ENCODE results near the gene P3H2.

The P3H2 gene

GRCh38 chr3:190031887-190032752 lies 88.6 kb downstream of the P3H2 start:
- TF ChIP-seq TAF1 (IDR thresholded peaks at IDR 0.05; ENCODE audit: borderline replicate concordance, insufficient read depth, low read length) (no peak), POLR2AphosphoS5 (IDR thresholded peaks at IDR 0.05; ENCODE audit: low read depth, low read length) (no peak), SIN3A (IDR thresholded peaks at IDR 0.05; ENCODE audit: borderline replicate concordance, insufficient read depth, low read length) (no peak), FOXP2 (optimal IDR thresholded peaks at IDR 0.05; ENCODE audit: borderline replicate concordance, extremely low read depth, extremely low read length, insufficient read depth) (no peak), REST (IDR thresholded peaks at IDR 0.05; ENCODE audit: insufficient read depth in 1 of 2, low read depth in 2 of 2, low read length in 2 of 2) (no peak)

DNA sequence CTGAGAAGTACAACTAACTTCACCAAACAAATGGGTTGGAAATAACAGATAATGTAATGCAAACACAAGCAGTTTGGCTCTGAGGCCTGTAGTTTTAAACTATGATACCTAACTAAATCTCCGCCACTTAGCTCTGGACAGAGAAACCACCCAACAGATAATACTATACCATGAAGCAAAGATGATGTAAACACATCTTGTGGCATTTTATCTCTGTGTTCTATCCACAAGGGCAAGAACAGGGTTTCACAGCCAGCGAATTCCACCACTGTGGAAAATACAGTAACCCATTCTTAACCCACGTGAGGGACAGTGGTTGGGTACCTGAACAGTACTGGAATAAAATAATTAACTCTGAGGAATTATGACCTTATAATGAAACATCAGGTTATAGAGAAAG lies 93.6 kb downstream of the P3H2 start:
- TF ChIP-seq SIN3A (IDR thresholded peaks at IDR 0.05; ENCODE audit: borderline replicate concordance, insufficient read depth, low read length) (no peak), POLR2AphosphoS5 (IDR thresholded peaks at IDR 0.05; ENCODE audit: low read depth, low read length) (no peak), FOXP2 (optimal IDR thresholded peaks at IDR 0.05; ENCODE audit: borderline replicate concordance, extremely low read depth, extremely low read length, insufficient read depth) (no peak), TAF1 (IDR thresholded peaks at IDR 0.05; ENCODE audit: borderline replicate concordance, insufficient read depth, low read length) (no peak), REST (IDR thresholded peaks at IDR 0.05; ENCODE audit: insufficient read depth in 1 of 2, low read depth in 2 of 2, low read length in 2 of 2) (no peak)

- TF ChIP-seq REST (IDR thresholded peaks at IDR 0.05; ENCODE audit: insufficient read depth in 1 of 2, low read depth in 2 of 2, low read length in 2 of 2): no peak
- TF ChIP-seq POLR2AphosphoS5 (IDR thresholded peaks at IDR 0.05; ENCODE audit: low read depth, low read length): no peak
- TF ChIP-seq SIN3A (IDR thresholded peaks at IDR 0.05; ENCODE audit: borderline replicate concordance, insufficient read depth, low read length): no peak
- no peak for TF ChIP-seq TAF1 (IDR thresholded peaks at IDR 0.05; ENCODE audit: borderline replicate concordance, insufficient read depth, low read length)
- TF ChIP-seq FOXP2 (optimal IDR thresholded peaks at IDR 0.05; ENCODE audit: borderline replicate concordance, extremely low read depth, extremely low read length, insufficient read depth): no peak
These were observed 94.5 kb downstream of the P3H2 start for GRCh38 chr3:190026154-190026553.

DNA sequence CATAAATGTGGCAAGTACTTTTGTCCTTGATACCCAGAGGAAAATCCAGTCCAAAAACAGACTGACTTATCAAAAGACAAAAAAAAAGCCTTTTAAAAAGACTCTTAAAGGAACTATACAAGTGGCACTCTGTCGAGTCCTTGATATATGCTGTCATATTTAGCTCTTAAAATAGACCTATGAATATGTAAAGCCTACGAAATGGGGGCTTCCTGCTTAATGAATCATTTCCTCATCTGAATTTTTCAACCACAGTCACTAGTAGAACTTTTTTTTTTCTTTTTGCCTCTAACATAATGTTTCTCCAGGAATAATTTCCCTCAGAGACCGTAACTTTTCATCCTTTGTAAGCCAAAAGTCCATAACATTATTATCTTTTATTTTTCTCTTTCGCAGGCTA lies 95.8 kb downstream of the P3H2 start:
- TF ChIP-seq SIN3A (IDR thresholded peaks at IDR 0.05; ENCODE audit: borderline replicate concordance, insufficient read depth, low read length) (no peak), POLR2AphosphoS5 (IDR thresholded peaks at IDR 0.05; ENCODE audit: low read depth, low read length) (no peak), FOXP2 (optimal IDR thresholded peaks at IDR 0.05; ENCODE audit: borderline replicate concordance, extremely low read depth, extremely low read length, insufficient read depth) (no peak), REST (IDR thresholded peaks at IDR 0.05; ENCODE audit: insufficient read depth in 1 of 2, low read depth in 2 of 2, low read length in 2 of 2) (no peak), TAF1 (IDR thresholded peaks at IDR 0.05; ENCODE audit: borderline replicate concordance, insufficient read depth, low read length) (no peak)

Measured in PFSK-1 (cell line).